ENCODE results near the gene MBD3L2B. TPM values are rescaled to one million over a fixed set of nuclear protein-coding genes. Genes with fewer than 3 reads are reported as not detected.

Gene MBD3L2B
- total RNA-seq, 1 experiment from 2014 or later: not detected

- CTCF ChIA-PET: no interaction called here
- in situ Hi-C loops (cut with HindIII; ENCODE audit: low pct_unique_long_range_greater_than_20kb, low sequenced_read_pairs): no loop called here
- intact Hi-C loops (cut with micrococcal nuclease; ENCODE audit: unreplicated experiment): no loop called here
- no peak for TF ChIP-seq CTCF (IDR thresholded peaks at IDR 0.05)
- POLR2A ChIA-PET: interaction anchor here (0.6 kb wide), 1 partner anchor 8 kb away, joined by 3 read pairs; no protein-coding TSS in a partner anchor
- ATAC-seq (no peak), DNase-seq (ENCODE audit: low read depth, low spot score) (no peak)
- Histone ChIP-seq H3K27ac (ENCODE audit: low read length) (no peak overlapping the region), H3K4me1 (ENCODE audit: control insufficient read depth, insufficient read depth, low read length) (no peaks in the 10 kb centered on the region), H3K4me3 (ENCODE audit: low read depth in 2 of 2, low read length in 2 of 2) (no peak overlapping the region), H3K36me3 (ENCODE audit: control insufficient read depth, insufficient read depth, low read length) (no peaks in the 10 kb centered on the region), H3K9me3 (ENCODE audit: control insufficient read depth, insufficient read depth, low read depth, low read length) (no peaks in the 10 kb centered on the region), H3K27me3 (ENCODE audit: control insufficient read depth, insufficient read depth, low read length) (no peaks in the 10 kb centered on the region; the same call in 1 of the 2 replicates)
- no TSS peak for BruUV-seq (replicated peaks)
Measured at GRCh38 chr19:6969490-6969889, 51.7 kb downstream of the MBD3L2B start.

Other genes with a start within 250 kb of the MBD3L2B start
- gene VAV1, start 248.7 kb downstream of the MBD3L2B start, total RNA-seq (2021; ENCODE audit: unreplicated experiment): 0.05 TPM
- gene ADGRE1, start 133.9 kb downstream of the MBD3L2B start, total RNA-seq (2021; ENCODE audit: unreplicated experiment): 0.08 TPM
- gene MBD3L5, start 9.1 kb upstream of the MBD3L2B start, total RNA-seq (2021; ENCODE audit: unreplicated experiment): not detected
- not detected for gene MBD3L4, start 18.7 kb upstream of the MBD3L2B start, total RNA-seq (2021; ENCODE audit: unreplicated experiment)
- gene MBD3L2, start 27.9 kb upstream of the MBD3L2B start, total RNA-seq (2021; ENCODE audit: unreplicated experiment): not detected
- gene MBD3L3, start 37.2 kb upstream of the MBD3L2B start, total RNA-seq (2021; ENCODE audit: unreplicated experiment): not detected
- gene ZNF557, start 48.3 kb upstream of the MBD3L2B start, total RNA-seq (2021; ENCODE audit: unreplicated experiment): 7.6 TPM

Measured in Panc1 (cell line).